Thyroid gland (tissue), 4 donors: ENCODE results near the gene C2CD2L.

ENCODE experiments used
- POLR2A ChIP-seq, 2 donors: fragments of 450-650 bp; IDR thresholded peaks; one replicate each; pipeline ENCODE4 v1.6.1; 2017; ENCODE audit warnings: antibody characterized with exemption in 2 of 2, mild to moderate bottlenecking in 2 of 2, moderate library complexity in 1 of 2
- TF ChIP-seq, protein P1 (sequence below), 6 experiments: fragments of 200-600 bp in 3 of 6; fragments of 450-650 bp in 3 of 6; sonication (generic) in 3 of 6; IDR thresholded peaks; one replicate each; pipeline ENCODE4 v1.5.1; 2016 to 2019; ENCODE audit warnings: antibody characterized with exemption in 6 of 6, mild to moderate bottlenecking in 2 of 6, inconsistent platforms in 1 of 6, moderate library complexity in 1 of 6

DNA sequence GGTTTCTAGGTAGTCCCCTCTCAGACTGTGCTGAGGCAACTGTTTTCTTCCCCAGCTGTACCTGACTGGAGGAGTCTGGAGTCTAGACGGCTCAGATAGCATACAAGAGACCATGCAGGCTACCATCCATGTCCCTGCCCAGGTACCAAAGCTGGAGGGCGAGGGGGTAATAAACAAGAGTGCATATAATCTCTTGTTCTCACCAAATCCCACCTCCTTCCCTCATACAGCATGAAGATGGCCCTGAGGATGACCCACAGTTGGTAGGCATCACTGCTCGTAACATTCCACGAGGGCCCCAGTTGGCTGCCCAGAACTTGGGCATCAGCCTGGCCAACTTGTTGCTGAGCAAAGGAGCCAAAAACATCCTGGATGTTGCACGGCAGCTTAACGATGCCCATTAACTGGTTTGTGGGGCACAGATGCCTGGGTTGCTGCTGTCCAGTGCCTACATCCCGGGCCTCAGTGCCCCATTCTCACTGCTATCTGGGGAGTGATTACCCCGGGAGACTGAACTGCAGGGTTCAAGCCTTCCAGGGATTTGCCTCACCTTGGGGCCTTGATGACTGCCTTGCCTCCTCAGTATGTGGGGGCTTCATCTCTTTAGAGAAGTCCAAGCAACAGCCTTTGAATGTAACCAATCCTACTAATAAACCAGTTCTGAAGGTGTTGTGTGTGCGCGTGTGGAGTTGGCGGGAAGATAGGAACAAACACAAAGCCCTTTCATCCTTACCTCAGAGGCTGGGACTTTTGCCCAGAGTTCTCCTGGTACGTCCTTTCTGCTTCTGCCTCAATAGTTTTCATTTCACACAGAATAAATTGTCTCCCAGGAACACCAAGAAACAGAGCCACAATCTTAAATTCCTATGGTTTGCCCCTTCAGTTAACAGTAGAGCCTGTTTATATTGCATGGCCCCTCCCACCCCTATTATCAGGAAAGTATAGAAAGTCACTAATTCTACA is 14.0 kb upstream of the C2CD2L start:
- TF ChIP-seq POLR2A (IDR thresholded peaks at IDR 0.05): no peak
- TF ChIP-seq, protein P1, sequence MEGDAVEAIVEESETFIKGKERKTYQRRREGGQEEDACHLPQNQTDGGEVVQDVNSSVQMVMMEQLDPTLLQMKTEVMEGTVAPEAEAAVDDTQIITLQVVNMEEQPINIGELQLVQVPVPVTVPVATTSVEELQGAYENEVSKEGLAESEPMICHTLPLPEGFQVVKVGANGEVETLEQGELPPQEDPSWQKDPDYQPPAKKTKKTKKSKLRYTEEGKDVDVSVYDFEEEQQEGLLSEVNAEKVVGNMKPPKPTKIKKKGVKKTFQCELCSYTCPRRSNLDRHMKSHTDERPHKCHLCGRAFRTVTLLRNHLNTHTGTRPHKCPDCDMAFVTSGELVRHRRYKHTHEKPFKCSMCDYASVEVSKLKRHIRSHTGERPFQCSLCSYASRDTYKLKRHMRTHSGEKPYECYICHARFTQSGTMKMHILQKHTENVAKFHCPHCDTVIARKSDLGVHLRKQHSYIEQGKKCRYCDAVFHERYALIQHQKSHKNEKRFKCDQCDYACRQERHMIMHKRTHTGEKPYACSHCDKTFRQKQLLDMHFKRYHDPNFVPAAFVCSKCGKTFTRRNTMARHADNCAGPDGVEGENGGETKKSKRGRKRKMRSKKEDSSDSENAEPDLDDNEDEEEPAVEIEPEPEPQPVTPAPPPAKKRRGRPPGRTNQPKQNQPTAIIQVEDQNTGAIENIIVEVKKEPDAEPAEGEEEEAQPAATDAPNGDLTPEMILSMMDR (IDR thresholded peaks at IDR 0.05): no peak
